Measurements from ENCODE around the gene GLYAT.
"Not testable (repeated sequence)": the region's sequence is repeated elsewhere in the genome, so short reads cannot be mapped to it uniquely, and the experiment has no call there.

GRCh38 chr11:58677536-58677935, 54.2 kb downstream of the GLYAT start:
- not testable (repeated sequence) for TF ChIP-seq CTCF, EP300 (IDR thresholded peaks at IDR 0.05)

Measured in suprapubic skin (tissue), 3 donors.